ENCODE data around the gene ATP5PD. TPM values are rescaled to one million over a fixed set of nuclear protein-coding genes. Genes with fewer than 3 reads are reported as not detected.

ATP5PD gene
- total and polyA plus RNA-seq, 2 of the 13 experiments (the other 11 are each of a cell fraction or from before 2014, with no cell fraction given), result 158 to 428 TPM

- TF ChIP-seq, protein P1, sequence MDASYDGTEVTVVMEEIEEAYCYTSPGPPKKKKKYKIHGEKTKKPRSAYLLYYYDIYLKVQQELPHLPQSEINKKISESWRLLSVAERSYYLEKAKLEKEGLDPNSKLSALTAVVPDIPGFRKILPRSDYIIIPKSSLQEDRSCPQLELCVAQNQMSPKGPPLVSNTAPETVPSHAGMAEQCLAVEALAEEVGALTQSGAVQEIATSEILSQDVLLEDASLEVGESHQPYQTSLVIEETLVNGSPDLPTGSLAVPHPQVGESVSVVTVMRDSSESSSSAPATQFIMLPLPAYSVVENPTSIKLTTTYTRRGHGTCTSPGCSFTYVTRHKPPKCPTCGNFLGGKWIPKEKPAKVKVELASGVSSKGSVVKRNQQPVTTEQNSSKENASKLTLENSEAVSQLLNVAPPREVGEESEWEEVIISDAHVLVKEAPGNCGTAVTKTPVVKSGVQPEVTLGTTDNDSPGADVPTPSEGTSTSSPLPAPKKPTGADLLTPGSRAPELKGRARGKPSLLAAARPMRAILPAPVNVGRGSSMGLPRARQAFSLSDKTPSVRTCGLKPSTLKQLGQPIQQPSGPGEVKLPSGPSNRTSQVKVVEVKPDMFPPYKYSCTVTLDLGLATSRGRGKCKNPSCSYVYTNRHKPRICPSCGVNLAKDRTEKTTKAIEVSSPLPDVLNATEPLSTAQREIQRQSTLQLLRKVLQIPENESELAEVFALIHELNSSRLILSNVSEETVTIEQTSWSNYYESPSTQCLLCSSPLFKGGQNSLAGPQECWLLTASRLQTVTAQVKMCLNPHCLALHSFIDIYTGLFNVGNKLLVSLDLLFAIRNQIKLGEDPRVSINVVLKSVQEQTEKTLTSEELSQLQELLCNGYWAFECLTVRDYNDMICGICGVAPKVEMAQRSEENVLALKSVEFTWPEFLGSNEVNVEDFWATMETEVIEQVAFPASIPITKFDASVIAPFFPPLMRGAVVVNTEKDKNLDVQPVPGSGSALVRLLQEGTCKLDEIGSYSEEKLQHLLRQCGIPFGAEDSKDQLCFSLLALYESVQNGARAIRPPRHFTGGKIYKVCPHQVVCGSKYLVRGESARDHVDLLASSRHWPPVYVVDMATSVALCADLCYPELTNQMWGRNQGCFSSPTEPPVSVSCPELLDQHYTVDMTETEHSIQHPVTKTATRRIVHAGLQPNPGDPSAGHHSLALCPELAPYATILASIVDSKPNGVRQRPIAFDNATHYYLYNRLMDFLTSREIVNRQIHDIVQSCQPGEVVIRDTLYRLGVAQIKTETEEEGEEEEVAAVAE (CRISPR knock-in tag; IDR thresholded peaks at IDR 0.05; ENCODE audit: borderline replicate concordance), result 0 out of 2 replicates have a peak, but pooled peaks have one; percentile 45
- no peak for TF ChIP-seq THYN1 (CRISPR knock-in tag; IDR thresholded peaks at IDR 0.05; ENCODE audit: borderline replicate concordance, low read depth)
- no peak for TF ChIP-seq ATM (IDR thresholded peaks at IDR 0.05; ENCODE audit: borderline replicate concordance)
- TF ChIP-seq BRCA1 (CRISPR knock-in tag; IDR thresholded peaks at IDR 0.05), result peak; percentile 89; the same call in 1 of the 2 replicates
- peak; percentile 96 for TF ChIP-seq AGO2 (optimal IDR thresholded peaks at IDR 0.05; ENCODE audit: low read depth, low read length)
- TF ChIP-seq, protein P2, sequence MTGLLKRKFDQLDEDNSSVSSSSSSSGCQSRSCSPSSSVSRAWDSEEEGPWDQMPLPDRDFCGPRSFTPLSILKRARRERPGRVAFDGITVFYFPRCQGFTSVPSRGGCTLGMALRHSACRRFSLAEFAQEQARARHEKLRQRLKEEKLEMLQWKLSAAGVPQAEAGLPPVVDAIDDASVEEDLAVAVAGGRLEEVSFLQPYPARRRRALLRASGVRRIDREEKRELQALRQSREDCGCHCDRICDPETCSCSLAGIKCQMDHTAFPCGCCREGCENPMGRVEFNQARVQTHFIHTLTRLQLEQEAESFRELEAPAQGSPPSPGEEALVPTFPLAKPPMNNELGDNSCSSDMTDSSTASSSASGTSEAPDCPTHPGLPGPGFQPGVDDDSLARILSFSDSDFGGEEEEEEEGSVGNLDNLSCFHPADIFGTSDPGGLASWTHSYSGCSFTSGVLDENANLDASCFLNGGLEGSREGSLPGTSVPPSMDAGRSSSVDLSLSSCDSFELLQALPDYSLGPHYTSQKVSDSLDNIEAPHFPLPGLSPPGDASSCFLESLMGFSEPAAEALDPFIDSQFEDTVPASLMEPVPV (CRISPR knock-in tag; IDR thresholded peaks at IDR 0.05), result peak; percentile 94; the same call in 1 of the 2 replicates
- TF ChIP-seq ARID3A (IDR thresholded peaks at IDR 0.05; ENCODE audit: low read depth, low read length), result peak; percentile 7
- no peak for TF ChIP-seq ZNF841 (CRISPR knock-in tag; IDR thresholded peaks at IDR 0.05; ENCODE audit: borderline replicate concordance)
- TF ChIP-seq, protein P3, sequence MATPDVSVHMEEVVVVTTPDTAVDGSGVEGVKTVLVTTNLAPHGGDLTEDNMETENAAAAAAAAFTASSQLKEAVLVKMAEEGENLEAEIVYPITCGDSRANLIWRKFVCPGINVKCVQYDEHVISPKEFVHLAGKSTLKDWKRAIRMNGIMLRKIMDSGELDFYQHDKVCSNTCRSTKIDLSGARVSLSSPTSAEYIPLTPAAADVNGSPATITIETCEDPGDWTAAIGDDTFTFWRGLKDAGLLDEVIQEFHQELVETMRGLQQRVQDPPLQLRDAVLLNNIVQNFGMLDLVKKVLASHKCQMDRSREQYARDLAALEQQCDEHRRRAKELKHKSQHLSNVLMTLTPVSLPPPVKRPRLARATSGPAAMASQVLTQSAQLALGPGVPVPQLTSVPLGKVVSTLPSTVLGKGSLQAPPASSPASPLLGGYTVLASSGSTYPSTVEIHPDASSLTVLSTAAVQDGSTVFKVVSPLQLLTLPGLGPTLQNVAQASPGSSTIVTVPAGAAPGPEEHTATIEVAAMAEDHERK (CRISPR knock-in tag; IDR thresholded peaks at IDR 0.05; ENCODE audit: low read depth), result no peak; the same call in 1 of the 2 replicates
- TF ChIP-seq RFX5 (IDR thresholded peaks at IDR 0.05; ENCODE audit: low read depth, low read length), result peak; percentile 34; the same call in 1 of the 2 replicates
- TF ChIP-seq ZNF605 (CRISPR knock-in tag; IDR thresholded peaks at IDR 0.05), result peak; percentile 83
- peak; percentile 43; the same call in 1 of the 2 replicates for TF ChIP-seq HNF4A (CRISPR knock-in tag; IDR thresholded peaks at IDR 0.05)
- no peak for TF ChIP-seq ZBTB42 (CRISPR knock-in tag; IDR thresholded peaks at IDR 0.05)
- TF ChIP-seq ZNF549 (CRISPR knock-in tag; IDR thresholded peaks at IDR 0.05), result no peak
- TF ChIP-seq DNMT1 (CRISPR knock-in tag; IDR thresholded peaks at IDR 0.05), result peak; percentile 30; the same call in 1 of the 2 replicates
- TF ChIP-seq ELK4 (CRISPR knock-in tag; IDR thresholded peaks at IDR 0.05; ENCODE audit: borderline replicate concordance), result no peak
These were observed at the start of gene ATP5PD, which contains the start of gene KCTD2 (continued) for GRCh38 chr17:75046407-75047289.
